A549 treated with CpdA at 1 μM for 4 hours (cell line): ENCODE data around the gene USP28. TPM values are rescaled to one million over a fixed set of nuclear protein-coding genes. Genes with fewer than 3 reads are reported as not detected.

Source experiments
- total RNA-seq: library from RNA; stranded (reverse); fragments of 200-300 nt; extraction: Qiagen RNA extraction; gene quantifications from 5 replicates; pipeline ENCODE4 v1.2.3, GENCODE V29; 2022; ENCODE audit warnings: low read depth

Gene USP28, protein sequence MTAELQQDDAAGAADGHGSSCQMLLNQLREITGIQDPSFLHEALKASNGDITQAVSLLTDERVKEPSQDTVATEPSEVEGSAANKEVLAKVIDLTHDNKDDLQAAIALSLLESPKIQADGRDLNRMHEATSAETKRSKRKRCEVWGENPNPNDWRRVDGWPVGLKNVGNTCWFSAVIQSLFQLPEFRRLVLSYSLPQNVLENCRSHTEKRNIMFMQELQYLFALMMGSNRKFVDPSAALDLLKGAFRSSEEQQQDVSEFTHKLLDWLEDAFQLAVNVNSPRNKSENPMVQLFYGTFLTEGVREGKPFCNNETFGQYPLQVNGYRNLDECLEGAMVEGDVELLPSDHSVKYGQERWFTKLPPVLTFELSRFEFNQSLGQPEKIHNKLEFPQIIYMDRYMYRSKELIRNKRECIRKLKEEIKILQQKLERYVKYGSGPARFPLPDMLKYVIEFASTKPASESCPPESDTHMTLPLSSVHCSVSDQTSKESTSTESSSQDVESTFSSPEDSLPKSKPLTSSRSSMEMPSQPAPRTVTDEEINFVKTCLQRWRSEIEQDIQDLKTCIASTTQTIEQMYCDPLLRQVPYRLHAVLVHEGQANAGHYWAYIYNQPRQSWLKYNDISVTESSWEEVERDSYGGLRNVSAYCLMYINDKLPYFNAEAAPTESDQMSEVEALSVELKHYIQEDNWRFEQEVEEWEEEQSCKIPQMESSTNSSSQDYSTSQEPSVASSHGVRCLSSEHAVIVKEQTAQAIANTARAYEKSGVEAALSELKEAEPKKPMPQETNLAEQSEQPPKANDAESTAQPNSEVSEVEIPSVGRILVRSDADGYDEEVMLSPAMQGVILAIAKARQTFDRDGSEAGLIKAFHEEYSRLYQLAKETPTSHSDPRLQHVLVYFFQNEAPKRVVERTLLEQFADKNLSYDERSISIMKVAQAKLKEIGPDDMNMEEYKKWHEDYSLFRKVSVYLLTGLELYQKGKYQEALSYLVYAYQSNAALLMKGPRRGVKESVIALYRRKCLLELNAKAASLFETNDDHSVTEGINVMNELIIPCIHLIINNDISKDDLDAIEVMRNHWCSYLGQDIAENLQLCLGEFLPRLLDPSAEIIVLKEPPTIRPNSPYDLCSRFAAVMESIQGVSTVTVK
- total RNA-seq, result 12.5 to 23.6 TPM (median 17.7 TPM) in 5 replicates

GRCh38 chr11:113875234-113876073 lies at the start of gene USP28:
Gene USP28 (minus strand): TSS chr11:113875572. CDS start chr11:113875501, 71 bp downstream.

GRCh38 chr11:113904379-113905101 lies 29.2 kb upstream of the USP28 start, which contains the start of gene HTR3B:
Gene HTR3B (plus strand): TSS chr11:113904796. CDS start chr11:113904934, 138 bp downstream.

GRCh38 chr11:113779496-113779895 lies 95.9 kb downstream of the USP28 start, which contains the start of gene CLDN25:
Gene CLDN25 (plus strand): TSS chr11:113779796. CDS start chr11:113779796, 0 bp downstream.

DNA sequence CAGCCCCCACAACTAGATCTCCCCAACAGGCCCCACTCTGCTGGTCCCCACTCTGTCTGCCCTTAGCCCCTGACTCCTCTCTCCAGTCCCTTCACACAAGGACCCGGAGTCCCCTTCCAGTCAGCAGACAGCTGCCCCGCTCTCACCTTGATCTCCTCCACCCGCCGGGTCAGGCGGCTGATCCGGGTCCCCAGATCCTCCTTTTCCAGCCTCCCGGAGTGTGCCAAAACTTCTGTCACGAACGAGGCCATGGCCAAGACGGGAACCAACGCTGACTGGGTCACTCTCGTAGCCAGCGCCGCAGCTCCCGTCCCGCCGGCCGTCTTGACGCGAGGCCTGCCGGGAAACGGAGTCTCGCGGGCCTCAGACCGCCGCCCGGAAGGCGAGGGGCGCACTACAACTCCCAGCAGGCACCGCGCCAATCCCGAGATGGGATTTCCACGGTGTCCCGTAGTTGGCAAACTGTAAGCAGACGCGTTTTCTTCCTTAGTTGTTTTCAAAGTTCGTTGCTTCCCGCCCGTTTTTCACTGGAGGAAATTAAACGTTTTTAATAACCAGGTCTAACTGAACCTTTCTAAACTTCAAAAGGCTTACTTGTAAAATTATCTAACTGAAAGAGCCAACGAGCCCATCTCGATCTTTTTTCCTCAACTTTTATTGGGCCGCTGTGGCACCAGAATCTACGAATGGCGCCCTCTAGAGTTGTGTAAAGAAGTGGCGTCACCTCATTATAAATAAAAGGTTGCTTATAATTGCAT lies 101.8 kb downstream of the USP28 start, which contains the start of gene ZW10:
ZW10 (minus strand) TSS at position 277 of the 758 bp plus-strand sequence; CDS start at position 251, 26 bp downstream.

Other genes starting within 250 kb of the USP28 start
- 0.08 to 0.16 TPM (median 0.12 TPM) in 4 of 5 replicates, not detected in the other for gene TMPRSS5, start 169.3 kb downstream of the USP28 start, total RNA-seq
- 12.0 to 14.7 TPM (median 13.8 TPM) in 5 replicates for gene ZW10, start 101.9 kb downstream of the USP28 start, total RNA-seq
- not detected in 5 replicates for gene CLDN25, start 95.8 kb downstream of the USP28 start, total RNA-seq
- not detected in 5 replicates for gene HTR3B, start 29.2 kb upstream of the USP28 start, total RNA-seq
- not detected in 5 replicates for gene HTR3A, start 99.5 kb upstream of the USP28 start, total RNA-seq
- not detected in 5 replicates for gene ZBTB16, start 184.1 kb upstream of the USP28 start, total RNA-seq